ENCODE data around the gene ING3. TPM values are rescaled to one million over a fixed set of nuclear protein-coding genes. Genes with fewer than 3 reads are reported as not detected.

The ING3 gene
- total and polyA plus RNA-seq, 2 of the 8 experiments (the other 6 are each of a cell fraction or from before 2014, with no cell fraction given) = 6.0 to 17.7 TPM

DNA sequence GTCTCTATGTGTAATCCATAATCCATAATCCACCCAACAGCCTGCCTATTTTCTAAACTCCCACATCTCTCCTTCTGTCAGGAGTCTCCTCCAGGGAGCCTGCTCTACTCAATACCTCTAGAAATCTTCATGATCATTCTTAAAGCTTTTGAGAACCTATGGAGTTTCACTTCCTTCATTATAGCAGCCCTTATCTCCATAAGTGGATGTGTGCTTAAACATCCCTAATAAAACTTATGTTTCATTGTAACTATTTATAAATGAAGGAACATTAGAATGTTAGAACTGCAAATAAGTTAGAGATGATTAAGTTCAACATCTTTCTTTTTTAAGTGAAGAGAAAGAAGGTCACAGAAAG, 46.4 kb downstream of the ING3 start:
- no peak overlapping the region for H2BK12ac ChIP-seq (ENCODE audit: low read depth, low read length)
- H3K18ac ChIP-seq (ENCODE audit: extremely low read depth, low read length) = no peak overlapping the region
- POLR2A ChIA-PET (ENCODE audit: partially characterized antibody) = no interaction called here
- no peaks in the 10 kb centered on the region for H4K20me1 ChIP-seq (replicated peaks in 1 of 2; ENCODE audit: control insufficient read depth in 1 of 2, insufficient read depth in 2 of 2, low read length in 2 of 2)
- no peaks in the 10 kb centered on the region for H3K23me2 ChIP-seq (ENCODE audit: low read depth, low read length)
- no peak overlapping the region for H2AK5ac ChIP-seq (ENCODE audit: low read depth, low read length)
- H3K4ac ChIP-seq (replicated peaks; ENCODE audit: insufficient read length, low read depth, low read length) = no peak overlapping the region
- no peak overlapping the region for H4K91ac ChIP-seq (replicated peaks; ENCODE audit: insufficient read length, low read length)
- no peaks in the 10 kb centered on the region for H3K27me3 ChIP-seq (replicated peaks in 1 of 4; ENCODE audit: control insufficient read depth in 3 of 4, extremely low read depth in 1 of 4, insufficient read depth in 3 of 4, low read length in 3 of 4)
- no peak overlapping the region for H2BK20ac ChIP-seq (ENCODE audit: low read length)
- no peak overlapping the region for H3K27ac ChIP-seq (ENCODE audit: low read depth, low read length)
- no peak overlapping the region for H3K4me2 ChIP-seq (ENCODE audit: insufficient read depth in 1 of 2, low read depth in 2 of 2, low read length in 2 of 2)
- no peaks in the 10 kb centered on the region for H3K4me1 ChIP-seq (replicated peaks in 1 of 4; ENCODE audit: control insufficient read depth in 3 of 4, insufficient read depth in 4 of 4, low read length in 3 of 4)
- H3K4me3 ChIP-seq (ENCODE audit: extremely low read depth in 1 of 4, insufficient read depth in 2 of 4, low read depth in 3 of 4, low read length in 4 of 4) = no peak overlapping the region
- H3K9ac ChIP-seq (replicated peaks in 1 of 4; ENCODE audit: extremely low read depth in 1 of 4, low read depth in 3 of 4, low read length in 3 of 4) = no peak overlapping the region
- no peaks in the 10 kb centered on the region for H3K36me3 ChIP-seq (ENCODE audit: control insufficient read depth in 2 of 4, insufficient read depth in 4 of 4, low read length in 3 of 4)
- no peaks in the 10 kb centered on the region for H3K9me3 ChIP-seq (ENCODE audit: insufficient read depth in 2 of 2, low read depth in 1 of 2, low read length in 1 of 2)
- FAIRE-seq (no peak), DNase-seq (ENCODE audit: low read depth in 1 of 2, low spot score in 2 of 2) (no peak)
- no peaks in the 10 kb centered on the region for H3K79me1 ChIP-seq (ENCODE audit: low read depth, low read length)
- no peak overlapping the region for H3K23ac ChIP-seq (ENCODE audit: insufficient read length)
- no peak overlapping the region for H4K8ac ChIP-seq (ENCODE audit: extremely low read depth, insufficient read depth, low read length)
- H2BK120ac ChIP-seq (replicated peaks; ENCODE audit: low read depth, low read length) = no peak overlapping the region
- H4K5ac ChIP-seq (ENCODE audit: insufficient read length, low read depth, low read length) = no peak overlapping the region
- H2BK15ac ChIP-seq (ENCODE audit: low read length) = no peak overlapping the region
- H3K79me2 ChIP-seq (ENCODE audit: control insufficient read depth in 1 of 2, insufficient read depth in 2 of 2, low read length in 2 of 2) = no peaks in the 10 kb centered on the region
- H3K56ac ChIP-seq (replicated peaks; ENCODE audit: insufficient read length, low read depth, low read length) = no peak overlapping the region
- H3K14ac ChIP-seq (ENCODE audit: insufficient read length) = no peak overlapping the region
- no peak overlapping the region for H2BK5ac ChIP-seq (ENCODE audit: low read depth, low read length)
- no peak overlapping the region for H2AFZ ChIP-seq (ENCODE audit: low read length)
- CTCF ChIA-PET (ENCODE audit: partially characterized antibody) = interaction anchor here (0.7 to 2.3 kb wide), 3 partner anchors 8 to 11 kb away, joined by 4 to 9 read pairs (median 4); partner anchors contain the start of gene CPED1
- TF ChIP-seq CBX5 (IDR thresholded peaks at IDR 0.05; ENCODE audit: low read depth, low read length) = no peak
- TF ChIP-seq EGR1 (IDR thresholded peaks at IDR 0.05; ENCODE audit: borderline replicate concordance, low read depth, low read length) = no peak
- TF ChIP-seq SIN3A (conservative IDR thresholded peaks at IDR 0.05 in 1 of 2, IDR thresholded peaks at IDR 0.05 in 1 of 2; ENCODE audit: low read depth in 1 of 2, low read length in 2 of 2) = no peak
- no peak for TF ChIP-seq YY1 (IDR thresholded peaks at IDR 0.05; ENCODE audit: low read depth, low read length)
- TF ChIP-seq USF2 (IDR thresholded peaks at IDR 0.05; ENCODE audit: low read length) = no peak
- no peak for TF ChIP-seq SIX5 (IDR thresholded peaks at IDR 0.05; ENCODE audit: low read depth, low read length)
- no peak for TF ChIP-seq CEBPB (IDR thresholded peaks at IDR 0.05; ENCODE audit: low read depth, low read length)
- no peak for TF ChIP-seq HDAC2 (IDR thresholded peaks at IDR 0.05; ENCODE audit: borderline replicate concordance in 1 of 2, low read depth in 2 of 2, low read length in 2 of 2)
